ENCODE results near the gene USP32.

- no peak for TF ChIP-seq EZH2 (IDR thresholded peaks at IDR 0.05; ENCODE audit: borderline replicate concordance, low read length)
- peak; percentile 57 for TF ChIP-seq CTCF (IDR thresholded peaks at IDR 0.05; ENCODE audit: low read length)
Measured at GRCh38 chr17:60231234-60231633, 160.7 kb downstream of the USP32 start.

All from OCI-LY1 (cell line).